NCI-H1436 (cell line): Measurements from ENCODE around the gene DAPK1.

Source experiments
- DNase-seq: peaks from one replicate; lab custom pipeline; 2025; lab: John Stamatoyannopoulos, UW

The DAPK1 gene

GRCh38 chr9:87643778-87644570 lies 146.3 kb downstream of the DAPK1 start:
- no peak for DNase-seq

- DNase-seq, result no peak
Observed at GRCh38 chr9:87644659-87645058, 147.0 kb downstream of the DAPK1 start.

DNA sequence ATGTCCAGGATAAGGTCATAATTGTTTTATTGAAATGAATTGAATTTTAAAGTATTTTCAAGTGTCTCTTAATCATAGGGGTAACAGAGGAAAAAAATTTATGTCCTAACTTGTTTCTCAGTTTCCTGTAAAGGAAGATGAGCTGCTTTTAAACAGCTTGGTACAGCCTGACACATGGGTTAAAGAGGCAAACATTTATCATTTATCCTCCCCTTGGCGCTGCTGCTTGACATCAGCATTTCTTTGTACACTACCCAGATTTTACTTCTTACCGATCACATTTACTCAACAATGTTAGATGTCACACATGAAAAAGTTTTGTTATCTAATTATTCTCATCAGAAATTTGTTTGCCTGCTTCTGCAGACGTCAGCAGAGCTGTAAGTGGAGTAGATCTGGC lies 148.9 kb downstream of the DAPK1 start:
- DNase-seq, result no peak

GRCh38 chr9:87647114-87647513 lies 149.4 kb downstream of the DAPK1 start:
- no peak for DNase-seq

DNA sequence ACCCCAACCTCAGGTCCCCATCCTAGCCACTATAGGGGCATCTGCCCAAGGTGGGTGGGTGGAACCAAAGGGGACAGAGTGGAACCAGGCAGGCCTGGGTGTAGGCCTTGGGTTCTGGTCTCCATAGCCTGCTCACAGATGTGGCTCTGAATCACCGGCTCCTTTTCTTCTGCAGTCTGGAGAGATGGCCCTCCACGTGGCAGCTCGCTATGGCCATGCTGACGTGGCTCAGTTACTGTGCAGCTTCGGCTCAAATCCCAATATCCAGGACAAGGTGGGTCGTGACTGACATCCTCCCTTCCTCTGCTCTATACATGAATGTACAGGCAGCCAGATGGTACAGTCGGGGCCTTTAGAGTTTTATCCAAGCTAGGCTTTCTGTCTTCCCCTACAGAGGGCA lies 150.9 kb downstream of the DAPK1 start:
- no peak for DNase-seq

- no peak for DNase-seq
Observed at GRCh38 chr9:87650611-87651295, 153.1 kb downstream of the DAPK1 start.

GRCh38 chr9:87651431-87651830 lies 153.8 kb downstream of the DAPK1 start:
- no peak for DNase-seq

DNA sequence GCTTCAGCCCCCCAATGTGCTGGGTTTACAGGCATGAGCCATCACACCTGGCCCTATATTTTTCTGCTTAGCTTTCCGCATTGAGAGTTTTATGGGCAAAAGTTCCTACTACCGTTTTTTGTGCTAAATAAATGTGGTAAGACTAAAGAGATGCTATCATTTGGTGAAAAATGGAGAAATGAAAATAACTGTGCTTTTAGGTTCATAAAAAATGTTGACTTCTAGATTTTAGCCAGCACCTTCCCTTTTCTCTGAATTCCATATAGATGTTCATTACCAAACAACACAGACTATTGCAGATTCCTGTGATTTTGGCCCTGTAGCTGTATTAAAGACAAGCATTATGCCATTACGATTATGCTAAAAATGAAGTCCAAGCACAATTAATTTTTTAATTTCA lies 156.3 kb downstream of the DAPK1 start:
- no peak for DNase-seq

GRCh38 chr9:87655731-87656130 lies 158.1 kb downstream of the DAPK1 start:
- DNase-seq, result no peak

- DNase-seq, result no peak
Observed at GRCh38 chr9:87656485-87656884, 158.8 kb downstream of the DAPK1 start.

GRCh38 chr9:87657190-87657589 lies 159.5 kb downstream of the DAPK1 start:
- DNase-seq, result no peak

- DNase-seq, result no peak
Observed at GRCh38 chr9:87657893-87658292, 160.2 kb downstream of the DAPK1 start.

- no peak for DNase-seq
Observed at GRCh38 chr9:87658511-87658910, 160.8 kb downstream of the DAPK1 start.

GRCh38 chr9:87659534-87660419 lies 162.1 kb downstream of the DAPK1 start:
- DNase-seq, result no peak

DNA sequence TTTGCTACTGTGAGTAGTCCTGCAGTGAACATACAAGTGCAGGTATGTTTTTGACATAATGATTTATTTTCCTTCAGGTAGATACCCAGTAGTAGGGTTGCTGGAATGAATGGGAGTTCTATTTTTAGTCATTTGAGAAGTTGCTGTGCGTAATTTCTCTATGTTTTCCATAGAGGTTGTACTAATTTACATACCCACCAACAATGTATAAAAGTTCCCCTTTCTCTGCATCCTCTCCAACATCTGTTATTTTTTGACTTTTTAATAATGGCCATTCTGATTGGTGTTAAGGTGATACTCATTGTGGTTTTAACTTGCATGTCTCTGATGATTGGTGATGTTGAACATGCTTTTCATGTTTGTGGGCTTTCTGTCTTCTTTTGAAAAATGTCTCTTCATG lies 163.6 kb downstream of the DAPK1 start:
- no peak for DNase-seq

DNA sequence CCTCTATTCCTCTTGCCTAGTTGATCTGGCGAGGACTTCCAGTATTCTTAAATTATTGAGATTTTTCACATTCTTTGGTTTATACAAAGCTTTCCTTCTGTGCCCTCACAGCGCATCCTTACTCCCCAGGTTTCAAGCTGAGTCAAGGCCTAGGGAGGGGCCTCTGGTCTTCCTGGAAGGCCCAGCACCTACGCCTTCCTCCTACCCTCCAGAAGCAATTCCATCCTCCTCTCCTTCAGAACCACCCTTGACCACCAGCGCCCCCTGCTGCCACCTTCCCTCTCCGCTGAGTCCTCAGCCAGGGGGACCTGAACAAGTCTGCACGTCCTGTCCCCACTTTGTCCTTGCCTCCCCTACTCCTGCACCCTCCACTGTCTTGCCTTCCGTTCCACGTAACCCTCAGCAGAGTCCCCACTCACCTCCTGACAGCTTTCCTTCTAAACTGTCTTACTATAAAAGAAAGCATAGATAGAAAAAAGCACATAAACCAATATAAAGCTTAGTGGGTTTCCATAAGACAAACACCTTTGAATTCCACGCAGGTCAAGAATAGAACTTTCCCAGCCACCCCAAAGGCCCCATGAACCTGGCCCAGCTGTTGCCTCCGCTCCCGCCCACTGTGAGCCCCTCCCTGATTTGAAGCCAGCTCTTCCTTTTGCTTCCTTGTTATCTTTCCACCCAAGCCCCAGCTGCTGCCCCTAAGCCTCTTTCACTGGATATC lies 165.3 kb downstream of the DAPK1 start:
- DNase-seq, result peak; percentile 31

- no peak for DNase-seq
Observed at GRCh38 chr9:87663556-87663955, 165.9 kb downstream of the DAPK1 start.

DNA sequence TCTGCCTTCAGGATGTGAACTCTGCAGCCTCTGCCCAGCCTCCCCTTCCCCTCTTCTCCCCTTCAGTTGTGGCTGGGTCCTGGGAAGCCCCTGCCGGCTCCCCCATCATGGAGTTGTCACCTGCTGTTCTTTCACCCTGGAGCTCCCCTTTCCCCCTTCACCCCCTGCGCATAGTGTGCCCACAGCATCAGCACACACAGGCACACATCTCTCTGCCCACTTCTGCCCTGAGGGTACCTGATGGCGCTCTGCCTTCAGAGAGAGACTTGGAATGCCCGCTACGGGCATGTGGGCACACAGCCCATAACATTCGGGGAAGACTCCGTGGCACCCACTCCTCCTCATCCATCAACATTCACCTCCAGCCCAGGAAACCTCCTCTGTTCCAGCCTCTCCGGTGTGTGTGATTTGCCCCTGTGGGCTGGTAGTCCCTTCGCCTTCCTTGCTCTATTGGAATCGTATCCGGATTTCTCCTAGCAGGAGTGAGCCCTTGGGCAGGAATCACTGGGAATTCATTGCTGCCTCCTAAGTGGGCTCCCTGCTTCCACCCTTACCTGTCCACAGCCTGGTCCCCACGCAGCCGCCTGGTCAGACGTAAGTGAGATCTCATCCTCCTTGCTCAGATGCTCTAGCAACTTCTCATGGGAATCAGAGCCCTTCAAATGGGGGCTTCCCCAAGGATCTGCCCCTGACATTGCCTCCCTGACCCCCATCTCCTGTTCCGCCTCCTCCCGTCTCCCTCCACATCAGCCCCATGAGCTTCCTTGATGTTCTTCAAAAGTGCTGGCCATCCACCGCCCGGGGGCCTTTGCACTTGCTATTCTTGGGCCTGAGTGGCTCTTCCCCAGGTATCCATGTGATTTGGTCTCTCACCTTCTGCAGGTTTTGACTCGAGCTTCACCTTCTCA lies 166.7 kb downstream of the DAPK1 start:
- DNase-seq, result no peak

DNA sequence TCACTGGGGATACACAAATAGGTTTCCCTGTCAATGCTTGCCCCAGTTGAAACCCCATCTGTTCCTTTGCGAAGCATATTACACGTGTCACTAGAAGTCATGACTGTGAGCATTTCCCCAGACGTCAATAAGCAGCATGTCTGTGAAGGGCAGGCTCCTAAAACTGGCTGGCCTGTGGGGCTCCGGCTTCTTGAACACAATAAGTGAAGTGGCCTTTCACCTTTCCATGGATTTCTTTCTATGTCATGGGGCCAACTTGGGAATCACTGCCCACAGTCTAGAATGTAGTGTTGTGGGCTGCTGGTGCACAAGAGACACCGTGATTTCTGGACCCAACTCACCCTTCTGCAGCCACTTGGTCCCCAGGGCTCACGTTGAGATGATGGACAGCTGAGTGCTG lies 167.8 kb downstream of the DAPK1 start:
- no peak for DNase-seq

DNA sequence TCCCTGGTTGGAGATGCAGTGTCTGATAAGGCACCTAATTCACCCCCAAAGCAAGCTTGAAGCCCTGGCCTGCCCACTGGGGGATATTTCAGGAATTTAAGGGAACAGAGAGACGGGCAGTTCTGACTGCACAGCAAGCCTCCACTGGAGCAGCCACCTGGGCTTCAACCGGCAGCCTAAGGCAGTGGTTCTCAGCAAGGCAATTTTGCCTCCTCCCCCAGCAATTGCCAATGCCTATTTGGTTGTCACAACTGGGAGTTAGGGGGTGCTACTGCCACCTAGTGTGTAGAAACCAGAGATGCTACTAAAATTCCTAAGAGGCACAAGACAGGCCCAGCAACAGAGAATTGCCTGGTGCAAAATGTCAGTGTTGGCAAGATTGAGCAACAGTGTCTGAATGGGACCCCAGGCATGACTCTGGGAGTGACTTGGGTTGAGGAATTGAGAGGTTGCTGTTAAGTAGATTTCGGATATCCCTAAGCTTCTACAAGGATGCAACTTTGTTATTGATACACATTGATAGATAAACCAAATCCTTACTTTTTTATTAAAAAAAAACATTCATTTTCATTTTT lies 169.6 kb downstream of the DAPK1 start:
- DNase-seq, result no peak

GRCh38 chr9:87668222-87668621 lies 170.6 kb downstream of the DAPK1 start:
- no peak for DNase-seq
